Mucosa of stomach (tissue), 1 donor: ENCODE measurements around the gene RNF34.

Experiments
- H3K27me3 ChIP-seq: one replicate; pipeline ENCODE4 v1.7.0; 2013; ENCODE audit warnings: mild to moderate bottlenecking, low read length; ENCODE audit not compliant: control insufficient read depth, insufficient read depth
- H3K36me3 ChIP-seq: one replicate; pipeline ENCODE4 v1.7.0; 2013; ENCODE audit warnings: low read length; ENCODE audit not compliant: control insufficient read depth, insufficient read depth
- H3K4me1 ChIP-seq: one replicate; pipeline ENCODE4 v1.7.0; 2013; ENCODE audit warnings: mild to moderate bottlenecking, low read length; ENCODE audit not compliant: control insufficient read depth, insufficient read depth
- H3K4me3 ChIP-seq: one replicate; pipeline ENCODE4 v1.7.0; 2013; ENCODE audit warnings: low read length
- H3K9ac ChIP-seq: one replicate; pipeline ENCODE4 v1.7.0; 2013; ENCODE audit warnings: mild to moderate bottlenecking, low read length, moderate library complexity
- H3K9me3 ChIP-seq: one replicate; pipeline ENCODE4 v1.7.0; 2013; ENCODE audit warnings: mild to moderate bottlenecking, low read length, moderate library complexity; ENCODE audit not compliant: control insufficient read depth
- donor health status: Pancreatic carcinoma.

RNF34 gene

GRCh38 chr12:121456551-121456950 lies 56.6 kb downstream of the RNF34 start:
- Histone ChIP-seq H3K4me3 (no peak overlapping the region), H3K4me1 (peaks cover 4% of the 10 kb centered on the region), H3K9me3 (no peaks in the 10 kb centered on the region), H3K27me3 (no peaks in the 10 kb centered on the region), H3K36me3 (no peaks in the 10 kb centered on the region), H3K9ac (no peak overlapping the region)

- no peaks in the 10 kb centered on the region for H3K4me1 ChIP-seq
These were observed 61.1 kb downstream of the RNF34 start for GRCh38 chr12:121461048-121461447.

GRCh38 chr12:121464331-121464730 lies 64.4 kb downstream of the RNF34 start:
- Histone ChIP-seq H3K9ac (no peak overlapping the region), H3K36me3 (no peaks in the 10 kb centered on the region), H3K9me3 (no peaks in the 10 kb centered on the region), H3K27me3 (no peaks in the 10 kb centered on the region), H3K4me3 (no peak overlapping the region), H3K4me1 (peaks cover 4% of the 10 kb centered on the region)

More at GRCh38 chr12:121461048-121461447, 61.1 kb downstream of the RNF34 start:
- Histone ChIP-seq H3K9me3 (no peaks in the 10 kb centered on the region), H3K9ac (no peak overlapping the region), H3K36me3 (no peaks in the 10 kb centered on the region), H3K27me3 (no peaks in the 10 kb centered on the region), H3K4me3 (no peak overlapping the region)

DNA sequence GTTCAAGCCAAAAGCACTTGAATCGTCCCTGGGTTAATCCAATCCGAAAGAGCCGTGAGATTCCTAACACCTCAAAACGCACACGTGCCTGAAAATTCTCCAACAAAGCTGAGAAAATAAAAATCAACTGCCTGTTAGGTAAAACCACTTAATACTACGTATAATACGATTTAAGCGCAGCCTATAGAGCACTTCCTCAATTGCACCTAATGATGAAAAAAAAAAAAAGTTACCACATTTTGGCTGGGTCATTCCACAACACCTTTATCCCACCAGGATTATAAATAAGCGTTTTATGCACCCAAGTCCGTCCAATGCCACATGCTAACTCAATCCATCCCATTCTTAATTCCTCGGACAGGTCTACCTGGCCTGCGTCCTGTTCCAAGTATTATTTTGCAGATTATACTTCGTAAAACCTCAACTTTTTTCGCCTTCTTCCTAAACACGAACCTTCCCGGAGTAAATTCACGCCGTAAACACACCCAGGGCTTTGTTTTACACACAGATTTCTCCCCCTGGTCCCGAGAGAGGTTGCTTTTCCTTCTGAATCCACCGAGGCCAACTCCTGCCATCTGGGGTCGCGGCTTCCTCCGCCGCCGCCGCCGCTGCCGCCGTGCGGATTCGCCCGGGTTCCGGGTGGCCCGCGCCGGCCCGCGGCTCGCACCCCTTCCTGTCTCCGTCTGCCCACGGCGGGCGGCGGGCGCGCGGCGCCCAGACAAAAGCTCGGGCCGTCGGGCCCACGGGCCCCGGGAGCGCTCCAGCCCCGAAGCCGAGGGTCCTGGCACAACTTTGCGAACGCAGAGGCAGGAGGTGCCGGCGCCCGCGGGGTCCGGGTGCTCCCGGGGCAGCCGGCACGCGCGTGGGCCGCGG lies 66.2 kb downstream of the RNF34 start:
- Histone ChIP-seq H3K9ac (peak overlapping the region; percentile 54), H3K36me3 (no peaks in the 10 kb centered on the region), H3K4me3 (no peak overlapping the region), H3K27me3 (no peaks in the 10 kb centered on the region), H3K4me1 (peaks cover 4% of the 10 kb centered on the region), H3K9me3 (no peaks in the 10 kb centered on the region)

- Histone ChIP-seq H3K4me1 (peaks cover 4% of the 10 kb centered on the region), H3K9me3 (no peaks in the 10 kb centered on the region), H3K9ac (peak overlapping the region; percentile 57), H3K4me3 (no peak overlapping the region), H3K36me3 (no peaks in the 10 kb centered on the region), H3K27me3 (no peaks in the 10 kb centered on the region)
These were observed 67.1 kb downstream of the RNF34 start for GRCh38 chr12:121466794-121467637.

GRCh38 chr12:121467638-121468498 lies 68.0 kb downstream of the RNF34 start:
- H3K27me3 ChIP-seq: no peaks in the 10 kb centered on the region
- H3K4me1 ChIP-seq: peaks cover 4% of the 10 kb centered on the region
- H3K4me3 ChIP-seq: no peak overlapping the region
- H3K36me3 ChIP-seq: no peaks in the 10 kb centered on the region
- H3K9me3 ChIP-seq: no peaks in the 10 kb centered on the region
- peak overlapping the region; percentile 28 for H3K9ac ChIP-seq

- Histone ChIP-seq H3K27me3 (no peaks in the 10 kb centered on the region), H3K9me3 (no peaks in the 10 kb centered on the region), H3K4me1 (peaks cover 4% of the 10 kb centered on the region), H3K9ac (no peak overlapping the region), H3K36me3 (no peaks in the 10 kb centered on the region), H3K4me3 (no peak overlapping the region)
These were observed 68.5 kb downstream of the RNF34 start for GRCh38 chr12:121468499-121468801.

DNA sequence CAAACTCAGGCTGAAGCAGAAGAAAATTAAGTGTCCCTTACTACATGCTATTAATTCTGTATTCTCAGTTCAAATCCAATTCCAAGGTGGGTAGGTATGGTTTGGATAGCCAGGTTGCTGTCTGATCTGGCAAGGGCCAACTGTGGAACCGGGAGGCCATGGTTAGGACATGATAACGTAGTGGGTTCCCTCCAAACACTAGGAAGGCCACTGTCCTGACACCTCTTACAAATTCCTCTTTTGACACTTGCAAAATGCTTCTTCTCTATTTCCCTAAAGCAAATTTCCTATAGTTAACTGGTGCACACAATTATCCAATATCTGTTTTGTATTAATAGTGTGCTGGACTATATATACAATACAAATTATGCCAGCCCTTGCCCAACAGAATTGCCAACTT lies 70.8 kb downstream of the RNF34 start:
- H3K27me3 ChIP-seq: no peaks in the 10 kb centered on the region
- H3K9me3 ChIP-seq: no peaks in the 10 kb centered on the region
- H3K36me3 ChIP-seq: no peaks in the 10 kb centered on the region
- H3K9ac ChIP-seq: no peak overlapping the region
- no peak overlapping the region for H3K4me3 ChIP-seq
- peaks cover 4% of the 10 kb centered on the region for H3K4me1 ChIP-seq

DNA sequence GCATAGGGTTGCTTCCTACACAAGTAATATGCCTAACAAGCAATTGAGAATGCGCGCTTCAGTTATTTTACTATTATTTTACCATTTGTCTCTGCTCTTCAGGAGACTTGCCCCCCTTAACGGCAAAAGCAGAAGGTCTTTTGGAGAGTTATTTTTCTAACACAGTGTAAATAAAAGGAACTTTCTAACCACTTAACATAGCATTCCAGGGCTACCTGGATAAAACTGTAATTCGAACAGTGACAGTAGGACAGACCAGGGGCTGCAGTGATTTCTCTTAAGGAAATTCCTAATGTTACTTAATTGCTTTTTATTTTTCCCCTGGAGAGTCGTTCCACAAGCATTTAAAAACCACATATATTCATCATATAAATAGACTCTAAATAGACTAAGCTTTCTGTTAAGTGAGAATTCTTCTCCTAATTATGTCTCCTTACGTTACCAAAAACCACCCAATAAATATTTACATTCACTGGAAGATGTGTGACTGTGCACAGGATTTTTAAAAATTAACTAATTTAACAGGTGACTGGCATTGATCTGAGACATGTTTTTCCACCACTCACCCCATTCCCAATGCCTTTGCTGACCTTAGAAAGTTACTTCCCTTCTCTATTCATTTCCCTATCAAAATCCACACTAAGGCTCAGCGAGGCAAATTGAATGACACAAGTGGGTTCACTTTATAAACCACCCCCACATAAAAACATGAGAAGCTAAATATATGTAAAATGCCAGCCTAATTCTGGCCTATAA lies 72.4 kb downstream of the RNF34 start:
- Histone ChIP-seq H3K4me1 (peaks cover 4% of the 10 kb centered on the region), H3K9ac (no peak overlapping the region), H3K36me3 (no peaks in the 10 kb centered on the region), H3K27me3 (no peaks in the 10 kb centered on the region), H3K9me3 (no peaks in the 10 kb centered on the region), H3K4me3 (no peak overlapping the region)
